ENCODE data around the gene UGT1A4.

GRCh38 chr2:233800208-233800607, 81.7 kb downstream of the UGT1A4 start:
- TF ChIP-seq, protein P1, sequence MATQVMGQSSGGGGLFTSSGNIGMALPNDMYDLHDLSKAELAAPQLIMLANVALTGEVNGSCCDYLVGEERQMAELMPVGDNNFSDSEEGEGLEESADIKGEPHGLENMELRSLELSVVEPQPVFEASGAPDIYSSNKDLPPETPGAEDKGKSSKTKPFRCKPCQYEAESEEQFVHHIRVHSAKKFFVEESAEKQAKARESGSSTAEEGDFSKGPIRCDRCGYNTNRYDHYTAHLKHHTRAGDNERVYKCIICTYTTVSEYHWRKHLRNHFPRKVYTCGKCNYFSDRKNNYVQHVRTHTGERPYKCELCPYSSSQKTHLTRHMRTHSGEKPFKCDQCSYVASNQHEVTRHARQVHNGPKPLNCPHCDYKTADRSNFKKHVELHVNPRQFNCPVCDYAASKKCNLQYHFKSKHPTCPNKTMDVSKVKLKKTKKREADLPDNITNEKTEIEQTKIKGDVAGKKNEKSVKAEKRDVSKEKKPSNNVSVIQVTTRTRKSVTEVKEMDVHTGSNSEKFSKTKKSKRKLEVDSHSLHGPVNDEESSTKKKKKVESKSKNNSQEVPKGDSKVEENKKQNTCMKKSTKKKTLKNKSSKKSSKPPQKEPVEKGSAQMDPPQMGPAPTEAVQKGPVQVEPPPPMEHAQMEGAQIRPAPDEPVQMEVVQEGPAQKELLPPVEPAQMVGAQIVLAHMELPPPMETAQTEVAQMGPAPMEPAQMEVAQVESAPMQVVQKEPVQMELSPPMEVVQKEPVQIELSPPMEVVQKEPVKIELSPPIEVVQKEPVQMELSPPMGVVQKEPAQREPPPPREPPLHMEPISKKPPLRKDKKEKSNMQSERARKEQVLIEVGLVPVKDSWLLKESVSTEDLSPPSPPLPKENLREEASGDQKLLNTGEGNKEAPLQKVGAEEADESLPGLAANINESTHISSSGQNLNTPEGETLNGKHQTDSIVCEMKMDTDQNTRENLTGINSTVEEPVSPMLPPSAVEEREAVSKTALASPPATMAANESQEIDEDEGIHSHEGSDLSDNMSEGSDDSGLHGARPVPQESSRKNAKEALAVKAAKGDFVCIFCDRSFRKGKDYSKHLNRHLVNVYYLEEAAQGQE (IDR thresholded peaks at IDR 0.05; ENCODE audit: low read depth) = no peak
- TF ChIP-seq YY1 (IDR thresholded peaks at IDR 0.05; ENCODE audit: low read depth) (no peak), NFIC (IDR thresholded peaks at IDR 0.05) (no peak), EGR1 (IDR thresholded peaks at IDR 0.05) (no peak)
